ENCODE measurements around the gene MECP2.
A peak's percentile ranks its signal among the peaks of the same experiment; 100 is the strongest.

The MECP2 gene

DNA sequence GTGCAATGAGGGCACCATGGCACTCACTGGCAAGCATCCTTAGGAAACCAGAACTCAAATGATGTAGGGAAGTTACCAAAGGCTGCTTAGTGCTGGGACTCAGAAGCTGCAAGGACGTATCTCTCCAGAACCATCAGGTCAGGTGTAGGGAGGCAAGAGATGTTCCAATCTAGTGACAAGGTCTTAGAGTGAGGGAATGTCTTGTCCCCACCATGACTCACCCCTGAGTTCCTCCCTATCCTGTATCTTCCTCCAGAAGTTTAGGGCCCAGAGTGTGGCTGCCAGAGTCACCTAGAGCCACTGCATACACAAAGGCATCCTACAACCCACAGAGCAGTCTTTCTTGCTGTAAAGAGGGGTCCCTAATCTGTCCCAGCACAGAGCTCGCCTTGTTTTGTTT lies 63.7 kb downstream of the MECP2 start:
- DNase-seq (ENCODE audit: low spot score), result no peak

DNA sequence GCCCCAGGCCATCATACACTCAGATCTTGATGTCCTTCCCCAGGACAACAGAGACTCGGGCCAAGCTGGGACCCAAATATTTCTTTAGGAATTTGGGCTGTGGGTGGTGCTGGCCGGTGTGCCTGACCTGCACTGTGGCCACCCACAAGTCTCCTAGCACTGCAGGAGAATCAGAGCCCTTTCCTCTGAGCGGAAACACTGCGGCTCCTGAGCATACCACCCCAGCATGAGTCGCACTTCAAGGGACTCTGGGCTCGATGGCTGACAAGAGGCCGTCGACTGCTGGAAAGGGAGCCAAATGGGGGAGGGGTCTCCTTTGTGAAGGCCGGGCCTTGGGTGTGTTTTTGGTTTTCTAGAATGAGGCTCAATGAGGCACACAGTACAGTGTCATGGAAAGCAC lies 64.9 kb downstream of the MECP2 start:
- no peak for DNase-seq (ENCODE audit: low spot score)

DNA sequence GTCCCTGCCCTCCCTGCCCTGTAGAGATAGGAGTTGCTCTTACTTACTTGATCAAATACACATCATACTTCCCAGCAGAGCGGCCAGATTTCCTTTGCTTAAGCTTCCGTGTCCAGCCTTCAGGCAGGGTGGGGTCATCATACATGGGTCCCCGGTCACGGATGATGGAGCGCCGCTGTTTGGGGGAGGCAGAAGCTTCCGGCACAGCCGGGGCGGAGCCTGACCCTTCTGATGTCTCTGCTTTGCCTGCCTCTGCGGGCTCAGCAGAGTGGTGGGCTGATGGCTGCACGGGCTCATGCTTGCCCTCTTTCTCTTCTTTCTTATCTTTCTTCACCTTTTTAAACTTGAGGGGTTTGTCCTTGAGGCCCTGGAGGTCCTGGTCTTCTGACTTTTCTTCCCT lies 65.4 kb downstream of the MECP2 start:
- DNase-seq (ENCODE audit: low spot score), result no peak

DNA sequence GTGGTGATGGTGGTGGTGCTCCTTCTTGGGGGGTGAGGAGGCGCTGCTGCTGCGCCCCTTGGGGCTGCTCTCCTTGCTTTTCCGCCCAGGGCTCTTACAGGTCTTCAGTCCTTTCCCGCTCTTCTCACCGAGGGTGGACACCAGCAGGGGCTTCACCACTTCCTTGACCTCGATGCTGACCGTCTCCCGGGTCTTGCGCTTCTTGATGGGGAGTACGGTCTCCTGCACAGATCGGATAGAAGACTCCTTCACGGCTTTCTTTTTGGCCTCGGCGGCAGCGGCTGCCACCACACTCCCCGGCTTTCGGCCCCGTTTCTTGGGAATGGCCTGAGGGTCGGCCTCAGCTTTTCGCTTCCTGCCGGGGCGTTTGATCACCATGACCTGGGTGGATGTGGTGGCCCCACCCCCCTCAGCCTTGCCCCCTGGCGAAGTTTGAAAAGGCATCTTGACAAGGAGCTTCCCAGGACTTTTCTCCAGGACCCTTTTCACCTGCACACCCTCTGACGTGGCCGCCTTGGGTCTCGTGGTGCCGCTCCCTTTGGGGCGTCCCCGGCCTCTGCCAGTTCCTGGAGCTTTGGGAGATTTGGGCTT lies 66.7 kb downstream of the MECP2 start:
- no peak for DNase-seq (ENCODE audit: low spot score)

DNA sequence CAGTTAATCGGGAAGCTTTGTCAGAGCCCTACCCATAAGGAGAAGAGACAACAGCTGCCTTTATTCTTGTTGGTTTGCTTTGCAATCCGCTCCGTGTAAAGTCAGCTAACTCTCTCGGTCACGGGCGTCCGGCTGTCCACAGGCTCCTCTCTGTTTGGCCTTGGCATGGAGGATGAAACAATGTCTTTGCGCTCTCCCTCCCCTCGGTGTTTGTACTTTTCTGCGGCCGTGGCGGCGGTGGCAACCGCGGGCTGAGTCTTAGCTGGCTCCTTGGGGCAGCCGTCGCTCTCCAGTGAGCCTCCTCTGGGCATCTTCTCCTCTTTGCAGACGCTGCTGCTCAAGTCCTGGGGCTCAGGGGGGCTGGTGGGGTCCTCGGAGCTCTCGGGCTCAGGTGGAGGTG lies 67.3 kb downstream of the MECP2 start:
- DNase-seq (ENCODE audit: low spot score), result no peak

DNA sequence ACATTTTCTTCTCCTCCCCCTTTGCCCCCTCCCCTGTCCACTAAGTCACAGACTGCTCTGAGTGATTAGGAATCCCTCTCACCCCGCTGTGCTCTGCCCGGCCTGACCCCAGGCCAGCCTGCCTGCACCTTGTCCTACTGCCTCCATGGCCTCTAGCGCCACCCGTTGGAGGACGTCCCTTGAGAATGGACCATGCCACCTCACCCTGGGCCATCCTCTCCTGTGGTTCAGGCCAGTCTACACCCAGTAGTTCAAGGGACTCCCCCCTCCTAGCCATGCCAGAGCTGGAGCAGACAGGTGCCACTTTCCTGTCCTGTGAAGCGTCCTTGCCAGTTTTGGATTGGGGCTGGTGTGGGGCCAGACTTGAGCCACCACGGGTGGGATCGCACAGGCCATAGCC lies 68.1 kb downstream of the MECP2 start:
- DNase-seq (ENCODE audit: low spot score), result no peak

DNA sequence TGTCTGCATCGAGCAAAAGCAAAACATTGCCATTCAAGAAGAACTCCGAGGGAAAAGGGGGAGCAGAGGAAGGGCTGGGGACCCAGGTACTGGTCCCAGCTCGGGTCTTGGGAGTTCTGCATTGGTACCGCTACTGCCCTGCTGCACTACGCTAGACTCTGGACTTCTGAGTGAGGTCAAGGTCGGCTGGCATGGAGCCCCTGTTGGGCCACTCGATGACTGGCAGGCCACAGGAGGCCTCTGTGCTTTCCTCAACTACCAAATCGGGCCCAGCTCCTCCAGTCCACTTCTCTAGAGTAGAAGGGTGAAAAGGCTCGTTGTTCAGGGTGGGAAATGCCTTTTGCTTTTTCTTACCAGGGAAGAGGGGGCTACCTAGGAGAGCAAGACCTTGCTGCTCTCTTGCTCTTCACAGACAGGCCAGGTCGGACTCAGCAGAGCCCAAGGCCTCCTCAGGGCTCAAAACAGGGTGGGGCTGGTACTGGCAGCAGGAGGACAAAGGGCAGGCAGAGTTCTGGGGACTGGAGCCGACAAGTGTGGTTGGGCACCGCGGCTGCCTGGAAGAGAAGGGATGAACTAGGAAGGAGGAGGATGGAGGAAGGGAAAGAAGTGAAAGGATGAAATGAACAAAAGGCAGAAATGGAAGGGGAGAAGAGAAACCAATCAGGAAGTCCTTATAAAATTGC lies 68.9 kb downstream of the MECP2 start:
- no peak for DNase-seq (ENCODE audit: low spot score)

DNA sequence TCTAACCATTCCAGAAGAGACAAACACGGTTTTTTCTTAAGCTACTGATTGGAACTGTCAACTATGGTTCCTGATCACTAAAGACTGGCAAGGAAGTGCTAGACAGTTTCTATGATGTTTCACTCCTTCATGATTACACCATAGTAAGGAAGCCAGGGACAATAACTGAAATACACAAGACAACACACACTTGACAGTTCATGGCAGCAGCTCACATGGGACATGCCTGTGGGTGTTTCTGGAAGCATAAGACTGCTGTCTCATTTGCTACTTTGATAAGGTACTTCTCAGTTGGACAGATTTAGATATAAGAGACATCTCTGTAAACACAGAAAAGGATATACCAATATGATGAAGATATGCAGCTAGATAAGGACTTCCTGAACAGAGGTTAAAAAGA lies 69.5 kb downstream of the MECP2 start:
- DNase-seq (ENCODE audit: low spot score), result no peak

DNA sequence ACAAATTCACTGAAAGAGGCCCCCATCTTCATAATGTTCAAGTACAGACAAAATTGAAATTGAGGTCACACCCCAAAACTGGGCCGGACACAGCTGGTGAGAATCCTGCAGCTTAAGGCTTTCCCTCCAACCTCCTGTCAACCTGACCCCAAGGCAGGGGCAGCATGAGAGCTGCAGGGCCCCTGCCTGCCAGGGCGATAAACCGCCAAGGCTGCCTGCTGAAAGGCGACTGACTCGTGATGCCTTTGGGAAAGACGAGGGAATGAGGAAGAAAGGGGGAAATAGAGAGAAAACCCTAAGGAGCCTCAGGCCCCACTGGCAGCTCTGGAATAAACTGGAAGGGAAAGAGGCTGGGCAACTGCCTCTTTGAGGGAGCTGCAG lies 70.5 kb downstream of the MECP2 start:
- DNase-seq (ENCODE audit: low spot score), result no peak

DNA sequence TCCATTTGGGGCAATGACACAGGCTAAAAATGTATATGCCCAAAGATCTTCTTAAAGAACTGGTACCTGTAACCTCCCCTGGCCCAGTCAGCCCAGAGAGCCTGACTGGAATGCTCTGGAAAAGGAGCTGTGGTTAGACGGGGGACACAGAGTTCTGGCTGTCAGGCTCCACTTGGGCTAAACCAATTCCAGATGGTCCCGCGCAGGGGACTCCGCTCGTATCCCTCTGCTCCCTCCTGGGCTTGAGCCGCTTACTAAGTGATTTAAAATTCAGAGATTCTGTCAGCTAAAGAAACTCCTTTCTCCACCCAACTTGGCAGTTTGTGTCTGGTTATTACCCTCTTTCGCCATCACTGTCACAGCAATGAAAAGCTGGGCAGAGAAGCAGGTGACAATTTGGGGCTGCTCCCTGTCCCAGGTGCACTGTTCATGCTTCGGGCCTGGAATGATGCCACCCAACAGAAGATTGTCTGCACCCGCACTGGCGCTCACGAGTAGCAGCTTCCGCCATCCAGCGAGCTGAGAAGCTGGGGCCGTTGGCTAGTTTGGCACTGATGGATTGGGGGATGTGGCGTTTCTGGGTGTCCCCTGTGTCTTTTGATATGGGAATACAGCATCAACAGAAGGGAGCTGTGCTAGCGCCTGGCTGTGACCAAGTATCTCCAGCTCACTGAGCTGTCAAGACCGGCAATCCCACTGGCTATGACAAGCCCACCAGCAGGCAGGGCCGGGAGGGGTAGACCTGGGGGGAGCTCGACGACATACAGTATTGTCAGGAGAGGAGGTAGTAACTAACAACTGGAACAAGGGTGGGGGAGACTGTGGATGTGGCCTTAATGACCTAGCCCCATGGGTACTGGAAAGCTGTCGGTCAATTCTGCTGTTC lies 71.1 kb downstream of the MECP2 start:
- DNase-seq (ENCODE audit: low spot score), result no peak

DNA sequence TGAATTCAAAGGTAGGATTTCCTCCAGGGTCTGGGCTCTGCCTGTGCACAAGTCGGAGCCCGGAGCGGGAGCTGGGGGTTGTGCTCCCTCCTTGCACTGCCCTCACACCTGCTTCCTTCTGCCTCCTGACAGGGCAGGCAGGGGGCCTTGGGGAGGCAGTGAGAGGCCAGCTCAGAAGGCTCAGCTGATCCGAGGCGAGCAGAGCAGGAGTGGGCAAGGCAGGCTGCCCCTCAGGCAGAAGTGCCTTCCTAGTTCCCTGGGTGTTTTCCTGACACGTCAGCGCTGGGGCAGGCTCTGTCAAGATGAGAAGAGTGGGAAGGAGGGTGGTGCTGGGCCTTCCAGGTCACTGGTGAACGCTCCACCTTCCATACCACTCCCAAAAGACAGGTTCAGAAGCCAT lies 72.3 kb downstream of the MECP2 start:
- no peak for DNase-seq (ENCODE audit: low spot score)

DNA sequence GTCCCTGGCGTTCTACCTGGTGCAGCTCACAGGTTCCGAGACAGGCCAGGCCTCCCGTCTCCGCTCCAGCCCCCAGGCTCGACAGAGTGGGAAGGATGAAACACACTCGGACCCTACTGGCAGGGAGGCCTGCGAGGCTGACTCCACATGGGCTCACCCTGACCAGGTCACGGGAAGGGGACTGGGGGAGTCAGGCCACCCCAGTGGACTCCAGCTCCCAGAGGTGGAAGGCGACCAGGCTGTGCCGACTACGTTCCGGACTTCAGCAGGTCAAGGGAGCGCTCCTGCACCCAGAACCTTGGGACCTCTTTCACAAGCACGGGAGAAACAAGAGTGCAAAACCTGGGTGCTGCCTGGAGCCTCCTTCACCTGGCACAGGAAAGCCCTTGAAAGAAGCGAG lies 73.2 kb downstream of the MECP2 start:
- DNase-seq (ENCODE audit: low spot score), result no peak

DNA sequence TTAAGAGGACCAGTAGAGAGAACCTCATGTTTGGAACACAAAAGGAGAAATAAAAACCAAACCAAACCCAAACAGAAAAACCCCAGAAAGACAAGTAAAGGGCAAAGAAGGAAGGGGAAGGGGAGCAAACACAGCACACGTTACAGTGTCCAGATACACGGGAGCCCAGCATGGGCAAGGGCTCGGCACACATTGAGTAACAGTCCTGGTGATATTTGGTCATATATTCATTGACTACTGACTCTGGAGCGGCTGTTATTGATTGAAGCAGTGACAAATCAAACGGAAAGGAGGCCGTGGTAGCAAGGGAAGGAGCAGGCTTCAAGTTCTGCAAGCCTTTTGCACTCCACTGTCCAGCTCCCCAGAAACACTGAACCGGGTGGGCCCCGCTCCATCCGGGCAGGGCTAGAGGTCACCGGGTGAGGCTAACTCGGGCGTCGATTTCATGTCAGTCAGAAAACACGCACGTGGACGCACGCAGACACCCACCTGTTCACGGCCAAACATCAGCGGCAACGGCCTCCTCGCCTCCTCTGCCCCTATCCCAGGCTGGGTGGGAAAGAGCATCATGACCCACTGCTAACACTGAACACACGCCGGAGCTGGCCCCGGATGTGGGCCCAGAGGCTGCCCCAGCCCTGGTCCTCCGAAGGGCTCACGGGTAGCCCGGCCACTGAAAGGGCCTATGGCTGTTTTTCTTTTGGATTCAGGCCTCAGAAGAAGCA lies 74.1 kb downstream of the MECP2 start:
- DNase-seq (ENCODE audit: low spot score), result no peak

DNA sequence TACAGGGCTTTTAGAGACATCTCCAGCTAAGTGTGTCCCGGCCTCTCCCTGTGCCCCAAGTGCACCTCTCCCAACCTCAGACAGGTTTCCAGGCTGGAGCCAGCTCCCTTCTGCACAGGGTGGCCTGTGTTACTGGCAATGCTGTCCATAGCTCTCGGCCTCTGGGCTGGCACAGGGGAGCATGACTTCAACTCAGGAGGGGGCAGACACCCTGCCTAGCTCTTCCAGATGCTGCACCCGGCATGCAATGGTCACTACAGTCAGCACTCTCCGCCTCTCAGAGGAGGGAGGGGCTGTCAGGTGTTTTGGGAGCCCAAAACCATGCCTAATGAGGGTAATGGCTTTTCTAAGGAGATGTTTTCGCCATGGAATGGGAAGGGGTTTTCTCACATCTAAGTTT lies 75.4 kb downstream of the MECP2 start:
- no peak for DNase-seq (ENCODE audit: low spot score)

DNA sequence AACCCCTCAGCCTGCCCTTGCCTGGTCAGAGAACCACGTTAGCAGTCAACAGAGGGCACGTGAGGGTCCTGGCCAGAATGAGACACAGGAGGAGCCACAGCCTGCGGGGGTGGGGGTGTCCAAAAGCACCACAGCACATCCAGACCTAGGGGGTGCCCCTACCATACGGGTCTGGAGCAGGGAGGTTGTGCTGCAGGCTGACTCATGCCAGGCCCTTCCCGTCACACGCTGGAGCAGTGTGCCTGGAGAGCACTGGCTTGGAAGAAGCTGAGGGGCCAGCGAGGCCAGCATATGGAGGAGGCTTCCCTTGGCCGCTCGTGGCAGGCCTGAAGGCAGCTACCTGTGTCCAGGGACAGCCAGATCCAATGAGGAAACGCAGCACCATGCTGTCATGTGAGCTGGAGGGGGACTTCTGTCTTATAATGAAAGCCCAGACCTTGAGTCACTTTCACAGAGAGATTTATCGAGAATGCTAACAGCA lies 76.3 kb downstream of the MECP2 start:
- DNase-seq (ENCODE audit: low spot score), result no peak

DNA sequence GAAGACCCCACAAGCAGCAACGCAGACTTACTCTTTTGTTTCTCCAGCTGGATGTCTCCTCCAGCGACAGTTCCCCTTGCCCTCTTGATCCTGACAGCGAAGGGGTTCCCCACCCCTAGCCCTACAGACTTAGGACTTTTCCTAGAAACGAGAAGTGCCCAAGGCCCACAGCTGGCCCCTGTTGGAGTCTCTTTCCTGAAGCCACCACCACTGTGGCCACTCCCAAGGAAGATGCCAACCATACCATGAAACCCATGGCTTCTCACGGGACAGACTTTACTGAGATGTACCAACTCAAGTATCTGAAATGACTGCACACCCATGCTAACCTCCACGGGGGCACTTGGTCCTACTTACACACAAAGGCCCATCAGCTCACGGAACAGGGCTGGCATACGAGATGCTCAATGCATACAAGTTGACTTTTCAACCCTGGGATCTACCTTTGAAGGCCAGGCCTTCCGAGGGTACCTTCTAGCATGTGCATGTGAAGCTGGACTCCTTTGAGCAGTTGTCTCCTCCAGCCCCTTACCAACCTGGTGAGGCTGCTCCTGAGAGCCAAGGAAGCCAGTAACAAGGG lies 76.9 kb downstream of the MECP2 start:
- DNase-seq (ENCODE audit: low spot score), result no peak

DNA sequence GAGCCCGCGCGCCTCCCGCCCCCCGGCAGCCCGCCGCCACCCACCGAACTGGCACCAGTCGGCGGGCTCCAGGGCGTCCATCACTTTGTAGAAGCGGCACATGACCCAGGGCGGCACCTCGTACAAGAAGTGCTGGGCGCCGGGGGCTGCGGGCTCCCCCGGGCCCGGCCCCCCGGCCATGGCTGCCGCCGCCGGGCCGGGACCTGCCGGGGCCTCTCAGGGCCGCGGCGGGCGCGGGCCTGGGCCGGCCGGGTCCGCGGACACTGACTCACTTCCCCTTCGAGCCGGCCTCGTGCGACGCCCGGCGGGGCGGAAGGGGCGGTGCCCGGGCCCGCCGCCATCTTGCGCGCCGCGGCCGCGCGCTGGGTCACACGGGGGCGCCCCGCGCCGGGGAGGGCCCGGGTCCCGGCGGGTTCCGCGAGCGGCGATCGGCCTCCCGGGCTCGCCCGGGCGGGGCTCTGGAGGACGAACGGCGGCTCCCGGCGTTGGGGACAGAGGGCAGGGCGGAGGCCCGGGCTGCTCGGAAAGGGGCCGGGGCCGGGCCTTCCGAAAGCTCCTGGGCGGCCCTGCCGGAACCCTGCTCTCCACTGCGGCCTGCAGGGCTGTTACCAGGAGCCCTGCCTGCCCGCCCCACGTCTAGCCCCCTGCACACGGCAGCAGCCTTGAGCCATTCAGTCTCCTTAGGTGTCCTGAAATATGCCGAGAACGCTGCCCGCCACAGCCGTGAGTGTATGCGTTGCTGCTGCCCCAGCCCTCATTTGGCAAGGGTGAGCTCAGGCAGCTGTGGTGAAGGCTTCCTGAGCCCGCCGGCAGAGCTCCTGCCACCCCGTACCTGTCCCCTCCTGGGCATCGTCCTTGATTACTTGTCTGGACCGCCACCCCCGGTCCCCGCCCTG lies 77.6 kb downstream of the MECP2 start, which contains the start of gene IRAK1:
Gene IRAK1 (minus strand): TSS at position 270 of the 896 bp plus-strand sequence. CDS start 90 bp downstream, at position 180.
- peak; percentile 73 for DNase-seq (ENCODE audit: low spot score)

DNA sequence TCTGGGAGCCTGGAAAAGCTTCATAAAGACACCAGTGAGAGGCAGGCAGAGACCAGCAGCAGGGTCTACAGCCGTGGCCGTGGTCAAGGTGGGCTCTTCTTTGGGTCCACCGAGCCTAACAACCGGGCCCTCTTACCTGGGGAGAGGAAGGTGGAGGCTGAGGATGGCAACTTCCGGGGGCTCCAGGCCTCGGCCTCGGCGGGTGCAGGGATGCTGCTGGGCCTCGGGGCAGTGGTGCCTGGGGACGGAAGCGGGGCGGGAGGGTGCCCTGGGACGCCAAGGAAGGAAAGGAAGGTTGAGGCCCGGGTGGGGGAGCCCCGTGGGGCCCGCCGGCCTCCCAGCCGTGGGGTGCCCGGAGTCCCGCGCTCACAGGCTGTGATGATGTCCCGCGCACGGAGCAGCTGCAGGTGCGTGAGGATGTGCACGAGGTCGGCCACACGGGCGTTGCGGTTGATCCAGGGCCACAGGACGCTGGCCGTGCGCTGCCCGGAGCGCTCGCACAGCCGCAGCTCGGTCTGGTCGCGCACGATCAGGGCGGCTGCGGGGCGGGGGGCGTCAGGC lies 78.4 kb downstream of the MECP2 start:
- DNase-seq (ENCODE audit: low spot score), result no peak

DNA sequence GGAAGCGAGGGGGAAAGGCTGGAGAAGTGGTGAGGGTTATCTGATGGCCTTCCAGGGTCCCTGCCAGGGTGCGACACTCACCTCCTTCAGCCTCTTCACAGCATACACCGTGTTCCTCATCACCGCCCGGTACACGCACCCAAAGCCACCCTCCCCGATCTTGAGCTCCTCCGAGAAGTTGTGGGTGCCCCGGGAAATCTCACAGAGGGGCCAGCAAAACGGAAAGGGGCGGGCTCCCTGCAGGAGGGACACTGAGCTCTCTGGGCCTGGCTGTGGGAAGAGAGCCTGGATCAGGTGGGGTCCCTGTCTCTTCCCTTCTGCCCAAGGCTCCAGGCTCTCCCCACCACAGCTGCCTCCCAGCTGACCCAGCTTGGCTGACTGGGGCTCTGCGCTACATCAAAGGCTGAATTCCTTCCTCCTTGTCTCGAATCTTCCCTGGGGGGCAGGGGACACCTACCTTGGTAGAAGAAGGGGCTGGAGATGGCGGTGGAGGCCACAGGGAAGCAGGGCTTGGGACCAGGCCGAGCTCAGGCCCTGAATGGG lies 78.9 kb downstream of the MECP2 start:
- no peak for DNase-seq (ENCODE audit: low spot score)

Measured in left forelimb (tissue), 1 donor.